Brain pericyte (primary cell): ENCODE measurements around the gene CDH12.
"Not testable (repeated sequence)": the region's sequence is repeated elsewhere in the genome, so short reads cannot be mapped to it uniquely, and the experiment has no call there.

Experiments
- DNase-seq: peaks from one replicate; pipeline ENCODE4 v3.0.0-alpha.2; 2012; ENCODE audit warnings: low read depth, low spot score

Gene CDH12

DNA sequence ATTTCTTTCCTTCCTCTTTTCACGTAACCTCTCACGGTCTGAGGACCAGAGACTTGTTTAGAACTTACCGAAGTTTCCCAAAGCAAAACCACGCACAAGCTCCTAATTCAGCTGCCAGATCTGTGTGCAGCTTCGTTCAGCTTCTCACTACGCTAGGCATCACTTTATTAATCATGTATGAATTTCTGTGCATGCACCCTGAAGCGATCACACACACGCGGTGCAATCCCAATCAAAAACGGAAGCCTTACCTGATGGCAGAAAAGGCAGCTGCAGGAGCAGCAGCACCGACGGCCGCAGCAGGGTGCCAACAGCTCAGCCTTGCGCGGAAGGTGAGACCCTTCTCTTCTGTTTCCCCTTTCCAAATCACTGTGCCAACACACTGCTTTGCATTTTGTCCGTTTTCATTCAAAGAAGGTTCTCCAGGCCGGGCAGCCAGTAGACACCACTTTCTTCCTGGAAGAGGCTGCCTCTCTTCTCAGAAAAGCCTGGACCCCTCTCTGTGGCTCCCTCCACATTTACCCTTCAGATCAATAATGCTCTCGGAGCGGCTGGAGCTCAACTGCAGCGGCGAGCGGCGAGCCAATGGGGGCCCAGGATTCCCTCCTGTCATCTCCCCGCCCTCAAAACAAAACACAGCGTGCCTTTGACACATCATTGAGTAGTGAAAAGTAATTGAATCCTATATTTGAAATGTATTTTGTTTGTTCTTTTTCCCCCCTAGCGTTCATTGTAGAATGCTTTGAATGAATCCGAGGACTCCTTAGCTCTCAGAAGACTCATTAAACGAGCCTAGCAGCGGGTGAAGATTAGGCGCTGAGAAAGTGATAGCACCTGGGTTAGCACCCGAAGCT lies at the start of gene CDH12:
TSS of gene CDH12 (minus strand) at position 538 of the 854 bp plus-strand sequence.
- DNase-seq, result no peak

DNA sequence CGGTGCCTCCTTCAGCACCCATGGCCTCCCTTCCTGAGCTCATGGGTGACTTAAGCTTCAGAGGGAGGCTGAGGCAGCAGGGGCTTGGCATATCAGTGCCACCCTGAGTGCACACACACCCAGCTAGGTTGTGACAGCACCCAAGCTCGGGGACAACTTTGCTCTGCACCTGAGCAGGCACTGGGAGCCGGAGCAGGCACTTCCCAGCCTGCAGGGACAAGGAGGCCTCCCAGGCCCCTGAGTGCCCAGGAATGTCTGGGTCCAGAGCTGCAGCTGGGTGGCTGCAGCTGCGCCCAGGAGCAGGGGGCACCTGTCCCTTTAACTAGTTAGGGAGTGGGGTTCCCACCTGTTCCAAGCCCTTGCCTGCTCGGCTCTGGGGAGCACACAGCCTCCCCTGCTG lies 48.7 kb upstream of the CDH12 start:
- DNase-seq, result no peak

DNA sequence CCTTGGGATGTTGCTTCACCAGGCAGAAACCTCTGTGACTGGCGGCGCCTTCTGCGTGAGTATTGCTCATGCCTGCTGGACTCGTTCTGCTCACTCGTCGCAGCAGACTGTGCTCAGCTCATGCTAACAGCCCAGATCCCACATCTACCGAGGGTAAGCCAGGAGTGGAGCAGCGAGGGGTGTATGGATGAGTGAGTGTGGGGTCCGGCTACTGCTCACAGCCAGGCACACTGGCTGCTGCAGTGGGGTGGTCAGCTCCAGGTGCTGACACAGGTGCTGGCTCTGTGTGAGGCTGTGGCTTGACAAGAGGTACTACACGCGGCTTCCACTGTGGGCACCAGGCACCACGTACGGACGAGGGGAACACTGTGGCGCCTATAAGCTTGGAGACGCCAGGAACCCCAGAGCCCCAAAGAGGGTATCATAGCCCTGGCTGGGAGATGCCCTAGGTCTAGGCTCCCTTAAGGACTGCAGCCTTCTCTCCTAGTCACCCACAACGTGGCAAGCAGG lies 47.7 kb upstream of the CDH12 start:
- DNase-seq, result no peak

DNA sequence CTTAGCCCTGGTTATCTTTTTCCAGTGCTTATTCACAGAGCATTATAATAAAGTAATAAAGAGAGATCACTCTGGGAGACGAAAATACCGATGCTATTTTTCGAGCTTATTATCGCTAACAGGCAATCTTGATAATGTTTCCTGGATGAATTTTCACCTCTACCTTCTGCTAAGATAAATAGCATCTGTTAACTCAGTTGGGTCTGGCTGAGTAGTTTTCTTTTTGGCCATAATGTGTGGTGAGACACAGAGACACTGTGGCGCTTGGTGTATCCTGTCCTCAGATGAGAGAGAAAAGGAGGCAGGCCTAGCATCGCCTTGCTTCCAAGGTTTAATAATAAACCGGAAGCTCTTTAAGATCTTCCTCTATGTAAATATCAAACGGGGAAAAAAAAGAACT lies 46.2 kb upstream of the CDH12 start:
- DNase-seq, result no peak

DNA sequence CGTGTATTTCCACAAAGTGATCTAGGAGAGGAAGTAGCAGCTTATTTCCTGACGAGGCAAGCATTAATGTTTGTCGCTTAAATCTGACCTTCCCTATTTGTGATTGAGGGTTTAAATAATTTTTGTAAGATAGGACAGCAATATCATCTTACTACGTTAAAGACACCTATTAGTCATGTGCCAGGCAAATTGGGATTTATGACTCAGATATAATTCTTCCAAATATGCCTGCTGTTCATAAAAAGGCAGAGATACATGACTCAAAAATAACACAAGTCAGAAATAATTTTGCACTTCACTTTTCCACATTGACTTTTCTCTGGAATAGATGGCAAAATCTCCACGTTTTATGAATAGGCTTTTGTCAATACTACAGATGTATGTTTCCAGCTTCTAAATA lies 43.0 kb upstream of the CDH12 start:
- DNase-seq, result no peak

DNA sequence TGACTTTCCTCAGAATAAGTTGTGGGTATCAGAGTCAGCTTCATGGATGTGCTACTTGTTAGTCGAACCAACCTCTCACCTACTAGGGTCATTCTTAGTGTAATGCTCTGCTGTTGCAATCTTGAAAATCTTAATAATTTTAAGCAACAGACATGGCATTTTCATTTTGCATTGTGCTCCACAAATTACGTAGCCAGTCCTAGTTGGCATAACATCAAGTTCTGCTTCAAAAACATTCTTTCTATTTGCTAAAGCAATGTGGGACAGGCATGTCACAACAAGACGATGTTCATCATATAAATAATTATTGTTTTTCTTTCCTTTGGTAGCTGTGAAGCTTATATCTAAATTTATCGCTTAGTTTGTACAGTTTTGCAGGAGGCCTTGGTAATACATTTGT lies 39.3 kb upstream of the CDH12 start:
- DNase-seq, result no peak

DNA sequence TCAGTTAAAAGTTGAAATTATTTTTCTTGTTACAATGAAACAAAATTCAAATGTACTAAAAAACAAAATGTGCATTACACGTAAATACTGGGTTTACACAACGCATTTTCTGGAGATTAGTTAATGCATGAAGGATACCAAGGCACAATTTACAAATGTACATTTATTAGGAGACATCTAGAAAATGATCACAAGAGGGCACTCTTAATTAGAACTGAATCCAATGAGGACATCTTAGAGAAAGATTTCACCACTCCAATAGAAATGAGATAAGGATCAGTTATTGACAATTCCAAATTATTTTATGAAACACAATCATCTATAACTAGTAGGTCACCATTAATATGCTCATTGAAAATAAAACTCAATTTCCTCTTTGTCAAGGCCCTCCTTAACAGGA lies 36.6 kb upstream of the CDH12 start:
- DNase-seq, result no peak

DNA sequence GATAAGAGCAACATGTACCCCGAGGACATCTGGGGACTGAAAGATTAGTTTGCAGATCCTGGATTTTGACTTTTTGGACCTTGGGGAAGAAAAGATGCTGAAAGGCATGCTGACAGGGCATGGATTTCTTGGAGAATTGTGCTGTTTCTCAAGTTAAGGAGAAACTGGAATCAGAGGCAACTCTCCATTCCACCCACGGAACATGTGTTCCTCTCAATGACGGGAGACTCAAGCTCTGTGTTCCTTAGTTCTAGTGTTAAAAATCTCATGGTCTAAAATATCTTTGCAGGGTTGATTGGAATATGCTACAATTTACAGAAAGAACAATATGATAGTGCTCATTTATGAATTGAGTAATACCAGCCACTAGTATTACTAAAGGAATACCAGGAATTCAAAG lies 34.4 kb upstream of the CDH12 start:
- DNase-seq, result no peak

DNA sequence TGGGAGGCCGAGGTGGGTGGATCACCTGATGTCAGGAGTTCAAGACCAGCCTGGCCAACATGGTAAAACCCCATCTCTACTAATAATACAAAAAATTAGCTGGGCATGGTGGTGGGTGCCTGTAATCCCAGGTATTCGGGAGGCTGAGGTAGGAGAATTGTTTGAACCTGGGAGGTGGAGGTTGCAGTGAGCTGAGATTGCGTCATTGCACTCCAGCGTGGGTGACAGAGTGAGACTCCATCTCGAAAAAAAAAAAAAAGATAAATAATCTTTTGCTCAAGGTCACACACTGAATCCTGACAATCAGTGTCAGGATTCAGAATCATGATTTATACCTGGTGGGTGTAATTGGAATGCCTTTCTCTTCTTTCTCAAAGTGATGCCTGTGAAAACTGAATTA lies 5.8 kb upstream of the CDH12 start:
- DNase-seq, result not testable (repeated sequence)

DNA sequence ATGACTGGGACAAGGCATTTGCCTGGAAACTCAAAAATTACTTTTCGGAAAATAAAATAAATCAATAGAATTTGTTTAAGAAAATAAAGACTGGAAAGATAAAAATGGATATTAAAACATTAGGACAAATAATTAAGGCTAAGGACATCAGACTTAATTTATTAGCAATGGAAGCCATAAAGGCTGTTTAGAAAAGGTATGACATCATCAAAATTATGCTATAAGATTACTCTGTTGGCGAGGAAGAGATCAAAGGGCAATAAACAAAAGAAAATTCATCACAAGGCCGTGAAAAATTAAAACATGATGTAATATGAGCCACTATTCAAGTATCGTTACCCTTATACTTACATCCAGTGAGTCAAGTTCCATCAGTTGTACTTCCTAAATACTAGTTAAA lies 2.7 kb upstream of the CDH12 start:
- DNase-seq, result no peak

DNA sequence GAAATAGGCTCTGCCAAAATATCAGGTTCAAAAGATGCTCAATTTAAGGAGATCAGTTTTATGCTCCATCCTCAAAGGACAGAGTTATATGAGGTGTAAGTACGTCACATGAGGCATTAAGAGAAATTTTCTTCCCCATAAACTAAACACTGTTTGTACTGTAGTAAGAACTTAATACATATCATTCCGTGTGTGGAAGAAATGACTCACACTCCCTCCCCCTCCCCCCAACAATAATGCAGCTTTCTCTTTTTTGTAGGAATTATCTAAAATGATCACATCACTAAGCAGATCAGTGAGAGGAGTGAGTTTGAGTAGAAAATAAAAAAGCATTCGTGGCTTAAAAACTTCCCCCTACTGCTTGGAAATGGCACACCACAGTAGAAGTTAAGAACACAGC lies 2.2 kb downstream of the CDH12 start:
- no peak for DNase-seq

DNA sequence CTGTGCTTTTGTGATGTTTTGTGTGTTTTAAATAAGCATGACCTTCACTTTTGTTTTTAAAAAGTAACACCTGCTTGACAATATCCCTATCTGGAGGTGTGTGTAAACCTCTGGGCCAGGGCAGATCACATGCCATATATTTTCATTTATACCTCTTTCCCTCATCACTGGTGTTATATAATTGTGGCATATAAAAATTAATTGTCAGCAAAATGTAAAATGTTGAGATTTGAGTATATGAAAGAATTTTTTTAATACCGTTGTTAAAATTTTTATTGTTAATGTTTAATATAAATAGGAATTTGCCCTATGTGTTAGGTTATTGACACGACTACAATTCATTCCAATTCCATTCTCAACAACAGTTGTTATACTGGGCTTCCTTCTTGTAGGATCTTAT lies 6.5 kb downstream of the CDH12 start:
- DNase-seq, result no peak

DNA sequence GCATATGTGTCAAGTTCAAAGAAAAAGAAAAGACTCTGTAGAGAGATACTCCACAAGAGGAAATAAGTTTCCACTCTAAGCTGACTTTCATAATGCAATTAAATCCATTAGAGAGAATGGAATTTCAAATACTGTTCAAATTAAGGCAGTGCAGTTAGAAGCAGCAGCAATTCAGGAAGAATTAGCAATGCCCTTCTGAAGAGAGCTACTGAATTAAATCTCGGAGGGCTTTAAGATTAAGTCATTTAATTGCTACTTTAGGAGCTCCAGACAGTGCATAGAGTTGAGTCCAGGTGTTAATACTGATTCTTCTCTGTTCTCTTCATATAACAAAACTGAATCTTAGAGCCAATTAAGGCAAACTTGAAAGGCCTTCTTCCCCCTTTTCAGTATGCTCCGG lies 8.5 kb downstream of the CDH12 start:
- no peak for DNase-seq

DNA sequence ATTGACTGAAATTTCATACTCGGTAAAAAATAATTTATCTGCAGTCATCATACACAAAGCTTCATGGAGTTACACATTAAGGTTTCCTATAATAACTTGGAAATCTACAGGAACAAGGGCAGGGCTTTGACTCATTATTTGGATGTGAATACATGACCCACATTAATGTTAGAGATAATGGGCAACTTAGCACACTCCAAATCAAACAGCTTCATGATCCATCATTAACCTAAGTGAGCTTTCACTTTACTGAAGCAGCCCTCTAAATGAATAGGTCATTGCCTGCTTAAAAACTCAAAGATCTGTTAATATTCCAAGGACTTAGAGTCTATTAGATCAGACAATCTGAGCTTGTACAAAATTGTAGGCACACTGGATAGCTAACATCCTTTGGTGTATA lies 9.0 kb downstream of the CDH12 start:
- DNase-seq, result no peak

DNA sequence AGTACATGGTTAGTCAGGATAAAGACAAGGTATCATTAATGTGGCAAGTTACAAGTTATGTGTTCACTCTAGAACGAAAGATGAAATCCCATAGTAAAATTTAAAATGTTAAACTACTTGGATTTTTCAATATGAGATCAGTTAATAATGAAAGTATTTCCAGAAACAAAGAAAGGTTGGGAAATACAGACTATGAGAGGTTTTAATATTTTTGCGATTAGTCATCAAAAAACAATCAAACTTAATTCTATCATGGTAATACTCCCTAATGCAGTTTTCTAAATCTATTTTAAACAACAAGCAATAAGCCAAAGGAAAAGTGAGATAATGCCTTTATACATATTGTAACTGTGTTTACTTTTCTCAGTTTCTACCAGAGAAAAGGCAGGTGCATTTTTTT lies 10.6 kb downstream of the CDH12 start:
- no peak for DNase-seq

DNA sequence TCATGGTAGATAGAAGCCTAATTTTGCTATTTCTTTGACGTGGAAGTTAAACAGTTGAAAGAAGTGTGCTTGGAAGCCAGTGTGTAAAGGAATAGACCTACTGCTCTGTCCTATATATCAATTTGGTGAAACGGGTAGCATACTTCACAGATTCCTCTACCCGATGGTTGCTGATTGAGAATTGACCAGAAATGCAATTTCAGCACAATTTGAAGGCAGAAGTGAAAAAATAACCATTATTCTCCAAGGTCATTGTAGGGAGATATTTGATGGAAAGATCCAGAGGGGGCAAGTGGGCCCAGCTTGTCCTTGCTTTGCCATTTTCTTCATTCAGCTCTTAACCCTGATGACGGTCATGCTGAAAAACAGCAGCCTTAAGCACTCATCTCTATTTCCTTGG lies 15.3 kb downstream of the CDH12 start:
- DNase-seq, result no peak

DNA sequence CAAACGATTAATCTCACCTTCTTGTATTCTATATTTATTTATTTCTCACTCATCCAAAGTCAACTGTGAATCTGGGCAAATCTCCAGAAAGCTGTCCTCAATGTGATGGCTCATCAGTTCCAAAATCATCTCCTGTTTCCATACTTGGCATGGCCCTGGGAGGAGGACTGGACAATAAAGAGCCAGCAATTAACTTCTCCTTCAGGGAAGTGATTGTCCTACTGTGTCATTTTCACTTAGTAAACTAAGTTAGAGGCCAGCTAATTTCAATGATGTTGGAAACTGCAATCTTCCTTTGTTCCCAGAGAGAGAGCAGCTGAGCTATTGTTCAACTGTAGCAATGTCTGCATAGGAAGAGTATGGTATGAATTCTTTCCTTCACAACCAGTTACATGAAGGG lies 17.5 kb downstream of the CDH12 start:
- DNase-seq, result no peak

DNA sequence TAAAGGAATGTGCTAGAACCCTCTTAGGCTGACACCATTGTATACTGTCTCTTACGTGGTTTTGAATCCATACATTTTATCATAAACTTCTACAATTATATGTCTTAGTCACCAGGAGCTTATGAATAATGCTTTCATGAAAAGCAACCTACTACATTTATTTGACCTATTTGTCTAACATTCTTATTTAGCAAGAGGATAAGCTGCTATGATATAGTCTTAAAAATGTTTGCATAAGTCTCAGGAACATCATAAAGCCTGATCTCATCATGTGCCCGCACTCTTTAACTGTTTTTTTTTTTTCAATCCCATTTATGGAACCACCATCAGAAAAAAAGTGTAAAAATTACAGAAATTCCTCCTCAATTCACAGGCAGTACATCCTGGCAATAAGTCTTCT lies 59.7 kb downstream of the CDH12 start:
- DNase-seq, result no peak

DNA sequence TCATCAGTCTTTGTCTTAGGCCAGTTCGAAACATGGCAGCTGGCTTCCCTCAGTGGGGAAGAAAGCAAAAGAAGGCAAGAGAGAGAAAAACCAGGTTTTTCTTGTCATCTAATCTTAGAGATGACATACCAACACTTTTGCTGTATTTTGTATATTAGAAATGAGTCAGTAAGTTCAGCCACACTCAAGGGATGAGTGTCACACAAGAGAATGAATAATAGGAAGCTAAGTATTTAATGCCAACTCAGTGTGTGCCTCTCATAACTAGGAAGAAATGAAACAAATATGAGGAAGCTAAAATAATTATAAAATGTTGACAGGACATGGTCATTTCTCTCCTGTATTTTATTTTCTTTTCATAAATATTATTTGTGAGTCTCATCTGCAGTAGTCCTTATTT lies 65.3 kb downstream of the CDH12 start:
- no peak for DNase-seq

DNA sequence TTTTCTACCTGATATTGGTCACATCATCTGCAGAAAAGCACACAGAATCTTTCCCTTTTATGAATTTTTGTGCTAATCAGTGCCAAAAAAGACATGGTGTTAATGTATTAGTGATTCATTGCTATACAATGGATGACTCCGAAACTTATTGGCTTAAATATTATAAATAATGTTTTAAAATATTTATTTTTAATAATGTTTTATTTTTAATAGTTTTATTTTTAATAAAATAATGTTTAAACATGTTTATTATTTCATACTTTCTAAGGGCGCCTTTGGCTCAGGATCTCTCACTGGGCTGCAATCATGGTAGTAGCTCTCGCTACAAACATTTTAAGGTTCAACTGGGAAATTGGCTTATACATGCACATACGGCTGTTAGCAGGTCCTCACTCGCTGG lies 65.7 kb downstream of the CDH12 start:
- DNase-seq, result no peak

DNA sequence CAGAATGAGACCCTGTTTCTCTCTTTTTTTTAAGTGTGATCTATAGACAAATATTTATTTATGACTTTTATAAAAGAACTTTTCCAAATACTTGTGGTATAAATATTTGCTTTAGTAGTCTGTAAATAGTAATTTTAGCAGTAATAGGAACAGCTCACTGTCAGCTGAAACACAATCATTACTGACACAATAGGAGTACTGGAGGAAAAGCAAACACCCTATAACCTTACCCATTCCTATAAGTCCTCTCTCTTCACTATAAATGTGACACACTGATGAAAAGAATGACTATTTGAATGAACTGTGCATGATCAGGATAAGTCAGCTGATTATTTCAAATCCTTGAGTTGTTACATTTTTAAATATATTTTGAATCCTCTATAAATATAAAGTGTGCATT lies 72.4 kb downstream of the CDH12 start:
- no peak for DNase-seq

DNA sequence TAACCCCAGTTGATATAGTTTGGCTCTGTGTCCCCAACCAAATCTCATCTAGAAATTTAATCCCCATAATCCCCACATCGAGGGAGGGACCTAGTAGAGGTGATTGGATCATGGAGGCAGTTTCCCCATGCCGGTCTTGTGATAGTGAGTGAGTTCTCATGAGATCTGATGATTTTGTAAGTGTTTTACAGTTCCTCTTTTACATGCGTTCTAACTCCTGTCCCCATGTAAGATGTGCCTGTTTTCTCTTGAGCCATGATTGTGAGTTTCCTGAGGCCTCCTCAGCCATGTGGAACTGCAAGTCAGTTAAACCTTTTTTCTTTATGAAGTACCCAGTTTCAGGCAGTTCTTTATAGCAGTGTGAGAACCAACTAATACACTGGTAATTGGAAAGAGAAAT lies 73.6 kb downstream of the CDH12 start:
- DNase-seq, result no peak

DNA sequence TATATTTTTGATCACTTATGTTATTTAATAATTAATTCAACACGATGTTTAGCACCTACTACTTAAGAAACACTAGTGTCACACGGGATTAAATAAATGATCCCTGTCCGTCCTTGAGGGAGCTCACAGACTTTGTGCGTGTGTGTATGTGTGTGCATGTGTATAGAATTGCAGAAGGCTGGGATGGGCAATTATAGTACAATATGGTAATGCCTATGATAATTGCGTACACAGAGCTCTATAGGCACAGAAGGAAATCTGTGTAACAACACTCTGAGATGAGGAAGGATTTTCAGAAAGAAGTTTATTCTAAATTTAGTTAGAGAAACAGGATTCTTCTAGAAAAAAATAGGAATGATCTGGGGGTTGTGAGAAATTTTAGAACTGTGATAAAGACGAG lies 76.9 kb downstream of the CDH12 start:
- DNase-seq, result no peak

DNA sequence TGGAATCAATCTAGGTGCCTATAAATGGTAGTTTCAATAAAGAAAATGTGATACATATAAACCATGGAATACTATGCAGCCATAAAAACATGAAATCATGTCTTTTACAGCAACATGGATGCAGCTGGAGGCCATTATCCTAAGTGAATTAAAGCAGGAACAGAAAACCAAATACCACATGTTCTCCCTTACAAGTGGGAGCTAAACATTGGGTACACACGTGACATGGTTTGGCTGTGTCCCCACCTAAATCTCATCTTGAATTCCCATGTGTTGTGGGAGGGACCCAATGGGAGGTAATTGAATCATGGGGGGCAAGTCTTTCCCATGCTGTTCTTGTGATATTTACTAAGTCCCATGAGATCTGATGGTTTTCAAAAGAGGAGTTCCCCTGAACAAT lies 78.9 kb downstream of the CDH12 start:
- DNase-seq, result not testable (repeated sequence)
